SK-N-SH (cell line): ENCODE data around the gene CNTFR. TPM values are rescaled to one million over a fixed set of nuclear protein-coding genes. Genes with fewer than 3 reads are reported as not detected.

Source experiments
- CTCF ChIA-PET: fragments of 300-600, 350-600 bp; formaldehyde crosslinking; extraction: SDS; loops from one replicate; lab custom pipeline; 2021; lab: Yijun Ruan, JAX
- POLR2A ChIA-PET: fragments of 350-600 bp; sonication (Branson Sonifier 250); formaldehyde crosslinking; extraction: SDS; loops from one replicate; lab custom pipeline; 2020; ENCODE audit warnings: antibody characterized with exemption, inconsistent platforms; lab: Yijun Ruan, JAX
- DNase-seq: peaks from one replicate; pipeline ENCODE4 v3.0.0; 2012
- H2AFZ ChIP-seq: fragments of 200-600 bp; sonication (generic); 2 replicates; pipeline ENCODE4 v1.8.1; 2016; ENCODE audit warnings: antibody characterized with exemption, mild to moderate bottlenecking, low read depth
- H3F3A ChIP-seq: fragments of 200-600 bp; sonication (generic); replicated peaks from 2 replicates; pipeline ENCODE3; 2016; ENCODE audit warnings: antibody characterized with exemption, mild to moderate bottlenecking; ENCODE audit not compliant: insufficient read depth
- H3K27ac ChIP-seq, 2 experiments: fragments of 200-500 bp in 1 of 2; fragments of 200-600 bp in 1 of 2; sonication (Bioruptor generic) in 1 of 2; sonication (generic), shearing (Covaris generic) in 1 of 2; 2 replicates each; pipeline versions ENCODE4 v1.5.1 to v1.6.1; 2014 to 2016; ENCODE audit warnings: low read depth in 2 of 2, inconsistent platforms in 1 of 2, low read length in 1 of 2, mild to moderate bottlenecking in 1 of 2, mixed read lengths in 1 of 2
- H3K27me3 ChIP-seq: fragments of 200-600 bp; sonication (generic), shearing (Covaris generic); 2 replicates; pipeline ENCODE4 v1.6.1; 2016; ENCODE audit warnings: mixed run types; ENCODE audit not compliant: insufficient read depth
- H3K36me3 ChIP-seq, 2 experiments: fragments of 200-500 bp in 1 of 2; fragments of 200-600 bp in 1 of 2; sonication (Bioruptor generic) in 1 of 2; sonication (generic) in 1 of 2; replicated peaks in 1 of 2; 2 replicates each; pipeline versions ENCODE3 to v1.5.1; 2014 to 2016; ENCODE audit warnings: low read length in 1 of 2, mild to moderate bottlenecking in 1 of 2; ENCODE audit not compliant: insufficient read depth in 2 of 2, control insufficient read depth in 1 of 2
- H3K4me1 ChIP-seq, 2 experiments: fragments of 200-500 bp in 1 of 2; fragments of 200-600 bp in 1 of 2; sonication (Bioruptor generic) in 1 of 2; sonication (generic), shearing (Covaris generic) in 1 of 2; 2 replicates each; pipeline versions ENCODE4 v1.5.1 to v1.6.1; 2014 to 2016; ENCODE audit warnings: low read depth in 1 of 2, low read length in 1 of 2, mixed run types in 1 of 2; ENCODE audit not compliant: insufficient read depth in 2 of 2, control insufficient read depth in 1 of 2
- H3K4me2 ChIP-seq: fragments of 200-600 bp; sonication (generic), shearing (Covaris generic); 2 replicates; pipeline ENCODE4 v1.6.1; 2017; ENCODE audit warnings: mixed run types
- H3K4me3 ChIP-seq, 2 experiments: fragments of 200-500 bp in 1 of 2; fragments of 200-600 bp in 1 of 2; sonication (Bioruptor generic) in 1 of 2; sonication (generic), shearing (Covaris generic) in 1 of 2; 2 replicates each; pipeline versions ENCODE4 v1.5.1 to v1.8.1; 2014 to 2016; ENCODE audit warnings: low read depth in 2 of 2, inconsistent platforms in 1 of 2, low read length in 1 of 2, mild to moderate bottlenecking in 1 of 2, mixed read lengths in 1 of 2, moderate library complexity in 1 of 2
- H3K79me2 ChIP-seq: fragments of 200-600 bp; sonication (generic); 2 replicates; pipeline ENCODE4 v1.8.1; 2017; ENCODE audit warnings: mild to moderate bottlenecking; ENCODE audit not compliant: insufficient read depth
- H3K9ac ChIP-seq: fragments of 200-600 bp; sonication (generic); 2 replicates; pipeline ENCODE4 v1.6.1; 2017; ENCODE audit warnings: mixed run types
- H3K9me2 ChIP-seq: fragments of 200-600 bp; sonication (generic); 2 replicates; pipeline ENCODE4 v1.6.1; 2017; ENCODE audit warnings: mixed run types
- H3K9me3 ChIP-seq: fragments of 200-600 bp; sonication (generic); 2 replicates; pipeline ENCODE4 v1.6.1; 2017; ENCODE audit warnings: mixed run types, mild to moderate bottlenecking, moderate library complexity
- H4K20me1 ChIP-seq: fragments of 200-600 bp; sonication (generic); 2 replicates; pipeline ENCODE4 v1.6.1; 2017; ENCODE audit warnings: mild to moderate bottlenecking, mixed run types; ENCODE audit not compliant: insufficient read depth
- CTCF ChIP-seq: fragments of 200-600 bp; sonication (generic); IDR thresholded peaks from 2 replicates; pipeline ENCODE4 v1.6.1; 2017; ENCODE audit warnings: antibody characterized with exemption, mild to moderate bottlenecking, moderate library complexity
- FOXM1 ChIP-seq: IDR thresholded peaks from 2 replicates; pipeline ENCODE4 v1.4.0; 2012; ENCODE audit warnings: low read depth, mild to moderate bottlenecking
- GATA2 ChIP-seq: sonication (generic); formaldehyde crosslinking; IDR thresholded peaks from 2 replicates; pipeline ENCODE4 v1.5.0; 2020; ENCODE audit warnings: mild to moderate bottlenecking, missing genetic modification reagents
- JUND ChIP-seq: IDR thresholded peaks from 2 replicates; pipeline ENCODE4 v1.4.0; 2012
- MAX ChIP-seq: IDR thresholded peaks from 2 replicates; pipeline ENCODE4 v1.4.0; 2012; ENCODE audit warnings: low read depth
- MXI1 ChIP-seq: IDR thresholded peaks from 2 replicates; pipeline ENCODE4 v1.6.1; 2012; ENCODE audit warnings: mild to moderate bottlenecking, low read depth, low read length, improper control_type of control experiment
- NFIC ChIP-seq: IDR thresholded peaks from 2 replicates; pipeline ENCODE4 v1.4.0; 2012; ENCODE audit warnings: borderline replicate concordance
- NRF1 ChIP-seq: IDR thresholded peaks from 2 replicates; pipeline ENCODE4 v1.6.1; 2012; ENCODE audit warnings: low read depth, mild to moderate bottlenecking, low read length
- POLR2AphosphoS5 ChIP-seq: IDR thresholded peaks from 2 replicates; pipeline ENCODE4 v1.6.1; 2012; ENCODE audit warnings: low read depth, low read length
- RCOR1 ChIP-seq: fragments of 150-350 bp; IDR thresholded peaks from 2 replicates; pipeline ENCODE4 v1.6.1; 2017; ENCODE audit warnings: antibody characterized with exemption, low read length
- RFX5 ChIP-seq: IDR thresholded peaks from 2 replicates; pipeline ENCODE4 v1.6.1; 2012; ENCODE audit warnings: mild to moderate bottlenecking, improper control_type of control experiment, low read length
- RXRA ChIP-seq: IDR thresholded peaks from 2 replicates; pipeline ENCODE4 v1.4.0; 2012; ENCODE audit warnings: low read depth, mild to moderate bottlenecking, borderline replicate concordance
- SIN3A ChIP-seq: IDR thresholded peaks from 2 replicates; pipeline ENCODE4 v1.6.1; 2012; ENCODE audit warnings: low read depth, mild to moderate bottlenecking, low read length, moderate library complexity, borderline replicate concordance
- TAF1 ChIP-seq: IDR thresholded peaks from 2 replicates; pipeline ENCODE4 v1.6.1; 2012; ENCODE audit warnings: low read depth, mild to moderate bottlenecking, low read length, moderate library complexity, borderline replicate concordance
- TEAD4 ChIP-seq: IDR thresholded peaks from 2 replicates; pipeline ENCODE4 v1.4.0; 2012; ENCODE audit warnings: mild to moderate bottlenecking, borderline replicate concordance; ENCODE audit not compliant: insufficient read depth
- USF1 ChIP-seq: IDR thresholded peaks from 2 replicates; pipeline ENCODE4 v1.4.0; 2012; ENCODE audit warnings: low read depth, borderline replicate concordance
- YY1 ChIP-seq: IDR thresholded peaks from 2 replicates; pipeline ENCODE4 v1.4.0; 2012; ENCODE audit warnings: low read depth, mild to moderate bottlenecking
- ZBTB33 ChIP-seq: IDR thresholded peaks from 2 replicates; pipeline ENCODE4 v1.4.0; 2012; ENCODE audit warnings: low read depth, borderline replicate concordance
- WGBS: methylation state at CpG from one replicate; pipeline ENCODE4 v1.1.6; 2017; ENCODE audit warnings: low lambda C conversion rate; 5-methylcytosine and 5-hydroxymethylcytosine counted together
- polyA plus RNA-seq, 3 experiments: library from polyadenylated mRNA; depleted of rRNA; stranded (reverse); fragments of >200 nt; gene quantifications; 2 replicates each; pipeline ENCODE4 v1.2.3, GENCODE V29; 2012

Gene CNTFR
- polyA plus RNA-seq, 1 of the 3 experiments (the other 2 are of a cell fraction), result 1.8 TPM

- H3K27me3 ChIP-seq, result no peaks in the 10 kb centered on the region; the same call in 1 of the 2 replicates
- H3K9me2 ChIP-seq, result no peaks in the 10 kb centered on the region
- H3K9ac ChIP-seq, result no peak overlapping the region
- ChIA-PET CTCF (interaction anchor here (1.7 to 9.5 kb wide), 6 partner anchors 41 to 103 kb away, joined by 11 to 155 read pairs (median 16); no protein-coding TSS in a partner anchor), POLR2A (no interaction called here)
- no peaks in the 10 kb centered on the region for H3K36me3 ChIP-seq
- H4K20me1 ChIP-seq, result no peaks in the 10 kb centered on the region
- no peak overlapping the region for H3K4me2 ChIP-seq
- no peak overlapping the region for H2AFZ ChIP-seq
- no peaks in the 10 kb centered on the region for H3K79me2 ChIP-seq
- no peaks in the 10 kb centered on the region for H3K9me3 ChIP-seq
- TF ChIP-seq TAF1 (no peak), GATA2 (no peak), POLR2AphosphoS5 (no peak), ZBTB33 (no peak), MAX (no peak), FOXM1 (no peak), RXRA (no peak), NRF1 (no peak), TEAD4 (no peak), SIN3A (no peak), YY1 (no peak), NFIC (no peak), RFX5 (no peak), RCOR1 (no peak), CTCF (no peak), USF1 (no peak), JUND (no peak), MXI1 (no peak)
- WGBS, result 71% methylated on average over 7 of the region's 7 CpGs
- no peak overlapping the region for H3K27ac ChIP-seq
- no peaks in the 10 kb centered on the region for H3F3A ChIP-seq
- H3K4me1 ChIP-seq, result peaks cover 0 to 6% of the 10 kb centered on the region in 2 experiments; a peak in 1 of 4 replicates
- no peak overlapping the region for H3K4me3 ChIP-seq
- DNase-seq, result no peak
Measured at GRCh38 chr9:34506623-34507022, 82.9 kb downstream of the CNTFR start.
